GM21526 (cell line): ENCODE results near the gene CRTC1.
"Not testable (repeated sequence)": the region's sequence is repeated elsewhere in the genome, so short reads cannot be mapped to it uniquely, and the experiment has no call there.

Experiments
- ATAC-seq: cut with Tn5 transposase; IDR thresholded peaks from one replicate; pipeline ENCODE4 v1.9.1; 2021; ENCODE audit warnings: moderate library complexity; ENCODE audit not compliant: unreplicated experiment, low FRiP score

CRTC1 gene

DNA sequence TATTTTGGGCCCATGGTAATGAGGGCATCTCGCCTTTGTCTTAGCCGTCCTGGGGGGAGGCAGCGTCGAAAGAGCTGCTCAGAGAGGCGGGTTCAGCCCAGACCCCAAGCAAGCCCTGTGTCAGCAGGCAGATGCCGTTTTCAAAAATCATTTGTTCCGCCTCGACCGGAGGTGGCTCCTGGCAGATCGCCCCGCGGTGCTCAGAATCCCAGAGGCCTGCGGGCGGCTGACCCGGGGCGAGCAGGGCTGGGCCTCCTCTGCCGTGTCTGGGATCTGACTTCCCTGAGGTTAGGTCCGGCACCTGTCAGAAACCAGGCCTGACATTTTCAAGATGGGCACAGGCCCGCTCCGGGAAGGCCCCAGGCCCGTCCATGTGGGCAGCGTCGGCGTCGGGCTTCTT lies 36.1 kb downstream of the CRTC1 start:
- ATAC-seq, result no peak

DNA sequence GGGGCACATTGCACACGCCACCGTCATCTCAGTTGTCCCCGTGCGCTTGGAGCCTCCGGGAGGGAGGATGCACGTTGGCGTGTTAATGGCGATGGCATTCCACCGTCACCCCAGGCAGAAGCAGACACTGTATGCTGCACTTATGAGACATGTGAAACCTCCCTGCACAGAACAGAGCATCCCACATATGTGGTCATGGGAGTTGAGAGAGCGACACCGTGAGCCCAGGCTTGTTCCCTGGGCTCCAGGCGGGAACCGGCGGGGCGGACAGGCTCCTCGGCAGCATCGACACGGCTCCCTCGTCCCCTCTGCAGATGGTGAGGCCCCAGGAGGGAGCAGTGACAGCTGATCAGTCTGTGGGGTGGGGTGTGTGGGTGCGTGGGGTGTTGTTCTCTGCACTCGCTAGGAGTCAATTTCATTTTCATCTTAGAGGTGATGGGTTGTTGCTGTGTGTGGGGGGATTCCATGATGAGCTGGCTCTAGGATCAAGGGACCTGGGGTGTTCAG lies 40.4 kb downstream of the CRTC1 start:
- ATAC-seq, result no peak

DNA sequence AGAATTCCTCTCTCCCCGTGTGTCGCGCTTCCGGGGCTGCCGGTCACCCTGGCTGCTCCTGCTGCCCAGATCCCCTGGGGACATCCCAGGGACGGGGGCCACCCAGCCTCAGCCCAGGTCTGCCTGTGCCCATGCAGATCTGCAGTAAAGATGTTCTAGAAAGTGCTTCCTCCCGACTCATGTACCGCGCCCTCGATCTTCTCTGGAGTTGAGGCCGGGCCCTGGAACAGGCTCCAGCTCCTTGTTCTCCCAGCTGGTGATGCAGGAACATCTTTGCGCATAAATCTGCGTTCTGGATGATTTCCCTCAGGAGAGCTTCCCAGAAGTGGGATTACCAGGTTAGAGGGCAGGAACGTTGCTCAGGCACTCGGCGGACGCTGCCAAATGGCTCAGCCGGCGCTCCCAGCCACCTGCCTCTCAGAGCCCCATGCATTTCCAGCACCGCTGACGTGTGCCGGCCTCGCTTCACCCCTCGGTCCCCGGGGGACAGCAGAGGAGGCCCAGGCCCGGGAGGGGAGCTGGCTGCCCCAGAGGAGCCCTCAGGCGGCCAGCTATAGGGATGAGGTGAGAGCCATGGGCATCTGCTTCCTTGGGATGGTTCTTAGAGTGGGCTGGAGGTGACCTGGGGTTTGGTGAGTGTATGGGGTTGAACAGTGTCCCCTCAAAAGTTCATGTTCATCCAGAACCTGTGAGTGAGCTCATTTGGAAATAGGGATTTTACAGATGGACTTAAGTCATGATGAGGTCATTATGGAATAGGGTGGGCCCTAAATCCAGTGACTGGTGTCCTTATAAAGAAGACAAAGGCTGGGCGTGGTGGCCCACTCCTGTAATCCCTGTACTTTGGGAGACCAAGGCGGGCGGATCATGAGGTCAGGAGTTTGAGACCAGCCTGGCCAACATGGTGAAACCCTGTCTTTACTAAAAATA lies 42.6 kb downstream of the CRTC1 start:
- no peak for ATAC-seq

DNA sequence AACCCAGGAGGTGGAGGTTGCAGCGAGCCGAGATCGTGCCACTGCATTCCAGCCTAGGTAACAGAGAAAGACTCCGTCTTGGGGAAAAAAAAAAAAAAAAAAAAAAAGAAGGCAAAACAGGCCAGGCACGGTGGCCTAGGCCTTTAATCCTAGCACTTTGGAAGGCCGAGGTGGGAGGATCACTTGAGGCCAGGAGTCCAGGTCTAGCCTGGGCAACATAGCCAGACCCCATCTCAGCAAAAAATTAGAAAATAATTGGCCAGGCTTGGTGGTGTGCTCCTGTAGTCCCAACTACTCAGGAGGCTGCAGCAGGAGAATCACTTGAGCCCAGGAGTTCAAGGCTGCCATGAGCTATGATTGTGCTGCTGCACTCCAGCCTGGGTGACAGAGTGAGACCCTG lies 43.4 kb downstream of the CRTC1 start:
- ATAC-seq, result no peak

DNA sequence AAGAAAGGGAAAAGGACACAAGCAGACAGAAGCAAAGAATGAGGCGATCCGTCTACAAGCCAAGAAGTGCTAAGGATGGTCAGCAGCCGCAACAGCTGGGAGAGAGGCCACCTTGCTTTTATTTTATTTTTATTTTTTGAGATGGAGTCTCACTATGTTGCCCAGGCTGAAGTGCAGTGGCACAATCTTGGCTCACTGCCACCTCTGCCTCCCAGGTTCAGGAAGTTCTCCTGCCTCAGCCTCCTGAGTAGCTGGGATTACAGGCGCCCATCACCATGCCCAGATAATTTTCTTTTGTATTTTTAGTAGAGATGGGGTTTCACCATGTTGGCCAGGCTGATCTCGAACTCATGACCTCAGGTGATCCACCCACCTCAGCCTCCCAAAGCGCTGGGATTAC lies 44.1 kb downstream of the CRTC1 start:
- not testable (repeated sequence) for ATAC-seq

DNA sequence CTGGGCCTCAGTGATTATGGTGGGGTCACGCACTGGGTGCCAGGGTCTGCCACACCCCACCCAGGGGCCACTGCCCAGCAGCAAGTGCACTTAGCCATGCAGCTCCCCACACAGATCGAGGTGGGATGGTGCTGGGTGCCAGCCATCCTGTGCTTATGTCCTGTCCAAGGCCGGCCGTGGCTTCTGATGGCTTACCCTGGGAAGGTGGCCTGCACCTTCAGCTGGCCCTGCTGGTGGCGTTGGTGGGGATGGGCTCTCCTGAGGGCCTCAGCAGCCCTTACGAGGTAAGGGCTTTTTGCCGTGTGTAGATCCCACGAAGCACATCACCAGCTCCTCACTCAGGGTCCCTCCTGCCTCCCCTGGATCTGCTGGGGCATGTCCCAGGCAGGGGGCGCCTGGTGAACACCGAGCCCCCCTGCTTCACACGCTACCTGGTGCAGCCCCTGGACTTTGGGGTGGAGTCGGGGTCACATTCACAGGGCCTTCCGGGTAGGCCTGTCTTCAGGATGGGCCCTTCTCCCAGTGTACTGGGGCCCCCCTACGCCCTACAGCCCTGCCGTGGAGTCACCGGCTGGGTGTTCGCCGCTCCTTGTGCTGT lies 46.6 kb downstream of the CRTC1 start:
- no peak for ATAC-seq

DNA sequence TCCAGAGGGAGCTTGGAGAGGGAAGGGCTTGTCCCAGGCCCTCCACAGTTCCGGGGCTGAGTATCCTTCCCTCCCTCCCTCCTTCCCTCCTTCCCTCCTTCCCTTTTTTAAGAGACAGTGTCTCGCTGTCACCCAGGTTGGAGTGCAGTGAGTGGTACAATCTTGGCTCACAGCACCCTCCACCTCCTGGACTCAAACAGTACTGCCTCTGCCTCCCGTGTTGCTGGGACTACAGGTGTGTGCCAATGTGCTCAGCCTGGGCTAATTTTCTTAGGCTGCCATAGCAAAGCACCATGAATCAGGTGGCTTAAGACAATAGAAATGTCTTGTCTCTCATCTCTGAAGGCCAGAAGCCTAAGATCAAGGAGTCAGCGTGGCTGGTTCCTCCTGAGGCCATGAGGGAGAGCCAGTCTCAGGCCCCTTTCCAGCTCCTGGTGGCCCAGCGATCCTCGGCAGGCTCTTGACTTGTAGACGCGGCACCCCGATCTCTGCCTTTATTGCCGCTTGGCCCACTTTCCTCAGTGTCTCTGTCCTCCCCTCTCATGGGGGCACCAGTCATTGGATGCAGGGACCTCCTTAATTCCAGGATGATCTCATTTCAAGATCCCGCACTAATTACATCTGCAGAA lies 47.5 kb downstream of the CRTC1 start:
- ATAC-seq, result no peak

DNA sequence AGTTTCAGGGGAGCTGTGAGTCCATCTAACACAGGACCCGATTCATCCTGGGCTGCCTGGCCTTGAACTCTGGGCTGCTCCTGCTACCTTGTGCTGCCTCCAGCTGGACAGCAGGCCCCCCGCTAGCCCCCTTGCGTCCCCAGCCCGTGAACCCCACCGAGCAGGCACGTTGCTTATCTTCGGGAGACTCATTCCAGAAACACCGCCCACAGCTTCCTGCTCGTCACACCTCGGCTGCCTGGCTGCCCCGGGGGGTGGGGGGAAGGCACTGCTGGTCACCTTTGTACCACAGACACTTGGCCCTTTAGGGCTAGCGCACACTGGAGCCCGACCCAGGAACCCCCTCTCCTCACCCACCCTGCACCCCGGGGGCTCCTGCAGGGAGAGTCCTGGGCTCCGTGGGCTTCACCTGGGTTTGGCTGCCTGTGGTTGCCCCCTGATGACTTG lies 48.1 kb downstream of the CRTC1 start:
- ATAC-seq, result no peak

DNA sequence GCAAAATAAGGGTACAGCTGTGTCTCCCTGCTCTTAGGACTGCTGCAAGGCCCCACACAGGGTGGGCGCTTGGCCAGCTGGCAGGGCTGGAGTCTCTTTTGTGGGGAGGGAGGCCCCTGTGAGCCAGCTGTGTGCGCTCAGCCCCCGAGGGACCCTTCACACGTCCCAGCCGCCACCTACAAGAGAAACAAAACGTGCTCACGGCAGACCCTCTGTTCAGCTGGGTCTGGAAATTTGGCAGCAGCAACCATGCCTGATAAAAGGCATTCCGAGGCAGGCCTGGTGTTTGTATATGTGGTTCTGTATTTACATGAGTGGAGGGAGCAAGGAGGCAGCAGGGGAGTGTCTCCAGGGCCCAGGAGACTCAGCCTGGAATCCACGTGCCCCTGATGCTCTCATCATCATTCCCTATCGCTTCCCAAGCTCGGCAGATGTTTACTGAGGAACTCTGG lies 49.7 kb downstream of the CRTC1 start:
- no peak for ATAC-seq

DNA sequence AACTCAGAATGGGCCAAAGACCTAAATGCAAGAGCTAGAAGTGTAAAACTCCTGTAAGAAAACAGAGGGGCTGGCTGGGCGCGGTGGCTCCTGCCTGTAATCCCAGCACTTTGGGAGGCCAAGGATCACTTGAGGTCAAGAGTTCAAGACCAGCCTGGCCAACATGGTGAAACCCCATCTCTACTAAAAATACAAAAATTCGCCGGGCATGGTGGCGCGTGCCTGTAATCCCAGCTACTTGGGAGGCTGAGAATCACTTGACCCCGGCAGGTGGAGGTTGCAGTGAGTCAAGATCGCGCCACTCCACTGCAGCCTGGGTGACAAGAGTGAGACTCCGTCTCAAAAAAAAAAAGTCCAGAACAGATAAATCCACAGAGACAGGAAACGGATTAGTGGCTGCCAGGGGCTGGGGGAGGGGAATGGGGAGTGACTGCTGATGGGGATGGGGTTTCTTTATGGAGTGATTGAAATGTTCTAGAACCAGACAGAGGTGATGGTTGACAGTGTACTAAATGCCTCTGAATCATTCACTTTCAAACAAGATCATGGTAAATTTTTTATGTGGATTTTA lies 50.4 kb downstream of the CRTC1 start:
- ATAC-seq, result not testable (repeated sequence)

DNA sequence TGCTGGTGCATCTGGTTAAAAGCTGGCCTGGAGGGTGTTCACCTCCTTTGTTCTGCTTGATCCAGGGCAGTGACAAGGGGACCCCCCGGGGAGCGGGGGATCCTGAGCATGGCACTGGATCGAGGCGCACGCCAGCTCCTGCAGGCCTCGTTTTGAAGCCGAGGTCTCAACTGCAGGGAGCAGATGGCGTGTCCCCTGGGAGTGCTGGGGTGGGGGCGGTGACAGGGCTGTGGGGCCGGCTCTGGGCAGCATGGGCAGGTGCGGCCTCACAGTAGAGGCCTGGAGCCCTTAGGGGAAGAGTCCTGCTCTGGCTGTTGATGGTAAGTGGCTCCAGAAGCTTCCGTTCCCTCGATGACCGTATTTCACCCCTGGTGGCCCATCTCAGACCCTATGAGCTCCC lies 51.8 kb downstream of the CRTC1 start:
- ATAC-seq, result no peak

DNA sequence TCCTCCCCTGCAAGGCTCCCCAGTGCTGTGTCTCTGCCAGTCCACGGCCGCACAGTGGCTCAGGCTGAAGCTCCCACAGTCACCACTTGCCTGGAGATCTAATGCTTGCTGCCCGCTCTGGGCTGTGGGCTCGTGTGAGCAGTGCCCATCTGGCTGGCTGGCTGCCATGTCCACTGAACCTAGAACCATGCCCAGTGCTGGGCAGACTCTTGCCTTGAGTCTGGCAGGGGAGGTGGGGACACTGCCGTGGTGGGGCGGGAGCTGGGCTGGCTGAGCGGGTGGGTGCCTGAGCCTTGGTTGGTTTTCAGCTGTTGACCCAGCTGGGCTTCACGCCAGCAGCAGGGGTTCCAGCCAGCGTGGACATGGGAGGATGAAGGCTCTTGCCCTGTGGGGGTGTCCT lies 52.3 kb downstream of the CRTC1 start:
- ATAC-seq, result no peak

DNA sequence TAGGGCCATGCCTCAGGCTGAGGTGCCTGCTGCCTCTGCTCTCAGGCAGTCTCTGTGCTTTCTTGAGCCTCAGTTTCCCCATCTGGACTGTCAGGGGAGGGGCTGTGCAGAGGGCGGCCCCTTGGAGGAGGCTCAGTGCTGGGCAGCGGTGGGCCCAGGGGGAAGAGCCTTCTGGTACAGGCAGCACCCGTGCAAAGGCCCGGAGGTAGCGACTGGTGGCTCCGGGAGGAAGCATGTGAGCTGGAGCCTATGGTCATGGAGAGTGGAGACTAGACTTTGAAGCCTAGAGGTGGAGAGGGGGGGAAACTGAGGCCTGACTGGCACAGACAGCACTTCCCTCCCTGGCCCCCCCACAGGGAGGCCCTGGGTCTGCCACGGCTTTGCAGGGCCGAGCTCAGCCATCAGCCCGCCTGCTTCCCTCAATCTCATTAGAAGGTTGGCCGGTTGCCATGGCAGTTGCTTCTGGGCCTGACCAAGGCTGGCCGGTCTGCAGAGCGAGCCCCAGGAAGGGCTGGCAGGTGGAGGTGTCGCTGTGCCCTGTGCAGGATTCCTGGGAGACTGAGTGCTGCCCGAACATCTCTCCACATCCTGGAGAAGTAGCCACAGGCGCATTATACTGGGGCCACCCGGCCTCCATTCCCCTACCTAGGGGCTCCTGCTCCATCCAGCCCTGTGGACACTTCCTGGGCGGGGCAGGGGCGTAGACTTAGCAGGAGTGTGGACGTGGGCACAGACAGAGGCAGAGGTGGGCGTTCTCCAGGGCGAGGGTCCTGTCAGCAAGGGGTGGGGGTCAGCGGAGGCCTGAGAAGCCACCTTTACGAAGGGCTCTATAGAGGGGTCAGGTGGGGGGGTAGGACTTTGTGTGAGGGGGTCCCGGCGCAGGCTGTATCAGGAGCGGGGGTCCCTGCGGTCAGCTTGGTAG lies 53.2 kb downstream of the CRTC1 start:
- ATAC-seq, result no peak

DNA sequence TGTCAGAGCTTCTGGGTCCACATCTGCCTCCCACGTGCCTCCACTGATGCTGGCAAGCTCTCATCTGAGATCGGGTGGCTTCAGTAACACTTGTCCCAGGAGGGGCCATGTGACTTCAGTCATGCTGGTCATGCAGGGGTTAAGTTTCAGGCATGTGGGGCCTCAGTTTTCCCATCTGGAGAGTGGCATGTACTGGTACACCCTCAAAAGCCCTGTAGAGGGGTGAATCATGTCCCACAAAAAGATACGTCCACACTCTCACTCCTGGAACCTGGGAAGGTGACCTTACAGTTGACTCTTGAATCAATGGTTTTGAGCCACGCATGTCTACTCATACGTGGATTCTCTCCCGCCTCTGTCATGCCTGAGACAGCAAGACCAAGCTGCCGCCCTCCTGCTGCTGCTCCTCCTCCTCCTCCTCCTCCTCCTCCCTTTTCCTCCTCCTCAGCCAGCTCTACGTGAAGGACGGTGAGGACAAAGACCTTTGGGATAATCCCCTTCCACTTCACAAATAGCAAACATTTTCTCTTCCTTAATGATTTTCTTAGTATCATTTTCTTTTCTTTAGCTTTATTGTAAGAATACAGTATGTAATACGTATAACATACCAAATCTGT lies 54.0 kb downstream of the CRTC1 start:
- ATAC-seq, result no peak

DNA sequence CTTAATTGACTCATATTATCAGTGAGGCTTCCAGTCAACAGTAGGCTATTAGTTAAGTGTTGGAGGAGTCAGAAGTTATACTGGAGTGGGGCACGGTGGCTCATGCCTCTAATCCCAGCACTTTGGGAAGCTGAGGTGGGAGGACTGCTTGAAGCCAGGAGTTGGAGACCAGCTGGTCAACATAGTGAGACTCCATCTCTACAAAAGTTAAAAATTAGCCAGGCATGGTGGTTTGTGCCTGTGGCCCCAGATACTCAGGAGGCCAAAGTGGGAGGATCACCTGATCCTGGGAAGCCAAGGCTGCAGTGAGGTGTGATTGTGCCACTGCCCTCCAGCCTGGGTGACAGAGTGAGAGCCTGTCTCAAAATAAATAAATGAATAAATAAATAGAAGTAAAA lies 54.5 kb downstream of the CRTC1 start:
- no peak for ATAC-seq

DNA sequence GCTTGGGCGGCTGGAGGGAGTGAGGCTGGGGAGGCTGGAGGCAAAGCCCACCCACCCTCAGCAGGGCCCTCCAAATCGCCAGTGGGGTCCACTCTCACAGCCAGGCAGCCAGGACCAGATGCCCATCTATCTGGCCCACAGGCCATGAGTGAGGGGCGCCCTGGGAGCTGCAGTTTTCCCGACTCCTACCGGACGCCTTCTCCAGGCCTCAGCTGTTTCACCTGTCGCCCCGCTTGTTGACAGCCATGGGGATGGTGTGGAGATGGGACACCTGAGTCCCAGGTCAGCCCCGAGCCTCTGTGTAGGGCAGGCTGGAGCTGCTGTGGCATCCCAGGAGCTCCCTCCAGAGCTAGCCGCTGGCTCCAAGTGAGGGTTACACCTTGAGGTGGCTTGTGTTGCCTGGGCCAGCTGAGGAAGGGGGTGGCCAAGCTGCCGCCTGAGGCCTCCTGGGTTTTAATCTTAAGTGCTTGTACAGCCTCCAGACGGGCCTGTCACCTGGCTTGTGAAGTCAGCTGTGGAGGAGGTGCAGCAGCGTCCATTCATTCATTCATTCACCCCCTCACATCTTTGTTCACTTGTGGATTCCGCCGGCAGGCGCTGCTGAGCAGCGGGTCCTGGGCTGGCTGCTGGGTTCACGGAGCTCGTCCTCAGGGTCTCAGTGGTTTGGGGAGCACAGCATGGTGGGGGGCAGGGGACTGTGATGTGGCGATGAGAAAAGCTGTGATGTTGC lies 55.6 kb downstream of the CRTC1 start:
- ATAC-seq, result no peak

DNA sequence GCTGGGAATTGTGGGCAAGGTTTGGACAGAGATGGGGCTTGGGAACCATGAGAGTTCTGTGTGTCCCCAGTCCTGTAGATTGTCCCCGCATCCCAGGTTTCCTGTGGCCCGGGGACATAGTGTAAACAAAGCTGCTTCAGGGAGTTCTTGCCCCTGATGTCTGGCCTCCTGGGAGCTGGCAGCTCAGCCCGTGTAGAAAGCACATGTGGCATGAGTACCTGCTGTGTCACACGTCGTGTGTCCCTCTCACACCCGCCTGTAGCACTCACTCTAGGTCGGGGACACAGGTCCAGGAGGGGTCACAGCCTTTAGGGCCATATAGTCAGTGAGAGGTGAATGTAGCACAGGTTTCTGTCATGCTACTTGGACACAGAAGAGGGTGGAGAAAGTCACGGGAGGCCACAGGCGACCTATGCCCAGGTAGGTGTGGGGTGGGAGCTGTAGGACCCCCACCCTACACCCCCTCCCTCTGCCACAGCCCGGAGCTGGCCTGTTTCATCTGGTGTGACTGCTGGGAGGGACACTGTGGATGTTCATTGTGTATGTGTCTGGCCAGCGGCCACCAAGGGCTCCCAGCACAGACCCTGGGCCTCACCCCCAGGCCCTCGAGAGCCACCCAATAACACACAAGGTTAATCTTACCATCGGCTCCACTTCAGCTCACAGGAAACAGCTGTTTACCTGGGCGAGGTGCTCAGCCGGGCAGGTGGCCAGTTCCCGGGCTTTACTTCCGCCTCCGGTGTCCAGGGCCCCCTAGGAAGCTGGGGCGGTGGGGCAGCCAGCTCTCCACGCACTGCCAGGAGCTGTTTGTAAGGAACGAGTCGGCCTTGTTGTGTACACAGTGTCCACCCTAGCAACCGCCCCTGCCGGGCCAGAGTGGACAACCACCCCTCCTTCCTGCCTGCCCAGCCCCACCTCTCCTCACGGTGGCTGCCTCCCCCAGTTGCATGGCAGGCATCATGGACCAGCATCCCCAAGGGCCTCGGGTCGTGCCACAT lies 57.9 kb downstream of the CRTC1 start:
- no peak for ATAC-seq

DNA sequence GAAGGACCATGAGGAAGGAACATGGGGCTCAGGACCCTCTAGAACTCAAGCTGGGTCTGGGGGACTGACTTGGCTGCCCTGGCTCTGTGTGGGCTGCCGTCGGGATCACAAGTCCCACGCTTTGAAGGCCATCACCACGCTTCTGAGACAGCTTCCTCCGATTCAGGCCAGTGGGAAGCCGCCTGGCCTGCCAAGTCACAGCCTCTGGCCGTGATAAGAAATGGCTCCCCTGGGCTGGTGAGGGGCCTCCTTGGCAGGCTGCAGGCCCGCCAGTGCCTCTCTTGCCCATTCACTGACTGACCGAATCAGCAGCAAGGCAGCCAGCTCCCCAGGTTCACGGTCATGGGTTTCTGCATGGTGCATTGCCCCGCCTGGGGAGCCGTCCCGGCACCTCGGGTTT lies 58.8 kb downstream of the CRTC1 start:
- no peak for ATAC-seq
